B cell (primary cell): ENCODE data around the gene PKDREJ. TPM values are rescaled to one million over a fixed set of nuclear protein-coding genes. Genes with fewer than 3 reads are reported as not detected.

ENCODE experiments used
- ATAC-seq: fragments of 200-7000 bp; cut with Tn5 transposase; one replicate; pipeline ENCODE4 v1.10.0; 2021; ENCODE audit warnings: low read depth, mild to moderate bottlenecking, moderate number of reproducible peaks, moderate library complexity
- CTCF ChIA-PET: fragments of 350-600 bp; sonication (Branson Sonifier 250); formaldehyde crosslinking; loops from one replicate; lab custom pipeline; 2021; ENCODE audit warnings: antibody characterized with exemption, inconsistent platforms; lab: Charles Lee
- POLR2A ChIA-PET: fragments of 350-600 bp; sonication (Branson Sonifier 250); formaldehyde crosslinking; loops from one replicate; lab custom pipeline; 2021; ENCODE audit warnings: antibody characterized with exemption; lab: Charles Lee
- DNase-seq: peaks from one replicate; pipeline ENCODE4 v3.0.0; 2013
- H2AFZ ChIP-seq: 2 replicates; pipeline ENCODE4 v1.6.1; 2012; ENCODE audit warnings: mild to moderate bottlenecking, low read depth, low read length; ENCODE audit not compliant: insufficient read depth, poor library complexity, severe bottlenecking
- H3K27ac ChIP-seq, 2 donors: 1 replicate in 1 of 2; 2 replicates in 1 of 2; pipeline ENCODE4 v1.5.1; 2012 to 2013; ENCODE audit warnings: low read length in 2 of 2, mild to moderate bottlenecking in 2 of 2, moderate library complexity in 1 of 2
- H3K27me3 ChIP-seq, 4 experiments: fragments of 200-600 bp in 1 of 4; sonication (generic) in 1 of 4; replicated peaks in 1 of 4; 1 replicate in 2 of 4; 2 replicates in 2 of 4; pipeline versions ENCODE4 v1.6.1 to v1.7.0; 2013 to 2016; ENCODE audit warnings: low read length in 3 of 4, mild to moderate bottlenecking in 2 of 4, mixed read lengths in 1 of 4, moderate library complexity in 1 of 4; ENCODE audit not compliant: insufficient read depth in 4 of 4, control insufficient read depth in 3 of 4; ENCODE audit errors: control extremely low read depth in 1 of 4
- H3K36me3 ChIP-seq, 2 experiments: replicated peaks in 1 of 2; 1 replicate in 1 of 2; 2 replicates in 1 of 2; pipeline versions ENCODE4 v1.6.1 to v1.7.1; 2013; ENCODE audit warnings: low read length in 1 of 2; ENCODE audit not compliant: insufficient read depth in 2 of 2, control insufficient read depth in 1 of 2; ENCODE audit errors: control extremely low read depth in 1 of 2, extremely low read depth in 1 of 2
- H3K4me1 ChIP-seq, 2 donors: fragments of 200-600 bp in 1 of 2; sonication (generic) in 1 of 2; 1 replicate in 1 of 2; 2 replicates in 1 of 2; pipeline versions ENCODE4 v1.5.1 to v1.6.1; 2013 to 2017; ENCODE audit warnings: low read length in 2 of 2; ENCODE audit not compliant: control insufficient read depth in 2 of 2, insufficient read depth in 2 of 2
- H3K4me2 ChIP-seq: replicated peaks from 2 replicates; pipeline ENCODE3; 2012; ENCODE audit warnings: mild to moderate bottlenecking, low read depth, low read length; ENCODE audit not compliant: poor library complexity, severe bottlenecking
- H3K4me3 ChIP-seq, 5 experiments: fragments of 200-600 bp in 1 of 5; sonication (generic) in 1 of 5; 1 replicate in 3 of 5; 2 replicates in 2 of 5; pipeline versions ENCODE4 v1.5.1 to v1.7.0; 2011 to 2016; ENCODE audit warnings: low read length in 4 of 5, mild to moderate bottlenecking in 4 of 5, low read depth in 2 of 5, control low read depth in 1 of 5, moderate library complexity in 1 of 5; ENCODE audit not compliant: insufficient read depth in 1 of 5; ENCODE audit errors: control extremely low read depth in 1 of 5, extremely low read depth in 1 of 5
- H3K79me2 ChIP-seq: fragments of 200-600 bp; sonication (generic); one replicate; pipeline ENCODE4 v1.6.0; 2016; ENCODE audit warnings: low read length; ENCODE audit not compliant: control insufficient read depth, insufficient read depth
- H3K9ac ChIP-seq: fragments of 200-600 bp; sonication (generic); 2 replicates; pipeline ENCODE4 v1.6.1; 2017; ENCODE audit warnings: mild to moderate bottlenecking, low read length, moderate library complexity
- H3K9me3 ChIP-seq, 3 donors: one replicate each; pipeline versions ENCODE4 v1.6.1 to v1.7.1; 2013; ENCODE audit warnings: low read length in 2 of 3; ENCODE audit not compliant: control insufficient read depth in 2 of 3, insufficient read depth in 1 of 3; ENCODE audit errors: control extremely low read depth in 1 of 3
- H4K20me1 ChIP-seq: 2 replicates; pipeline ENCODE4 v1.6.0; 2012; ENCODE audit warnings: mild to moderate bottlenecking, low read length; ENCODE audit not compliant: insufficient read depth, control insufficient read depth, poor library complexity, severe bottlenecking
- H3K27ac Mint-ChIP-seq: one replicate; pipeline ENCODE4 v1.8.0; 2021; ENCODE audit warnings: mixed read lengths
- H3K27me3 Mint-ChIP-seq: one replicate; pipeline ENCODE4 v1.8.0; 2021; ENCODE audit warnings: mixed read lengths
- H3K4me1 Mint-ChIP-seq: one replicate; pipeline ENCODE4 v1.8.0; 2021; ENCODE audit warnings: mixed read lengths
- H3K4me3 Mint-ChIP-seq: one replicate; pipeline ENCODE4 v1.8.0; 2021; ENCODE audit warnings: mixed read lengths
- H3K9me3 Mint-ChIP-seq: one replicate; pipeline ENCODE4 v1.8.0; 2022; ENCODE audit warnings: mixed read lengths; ENCODE audit not compliant: insufficient read depth
- EZH2 ChIP-seq: IDR thresholded peaks from 2 replicates; pipeline ENCODE4 v1.6.1; 2012; ENCODE audit warnings: borderline replicate concordance, low read depth, mild to moderate bottlenecking, moderate library complexity, low read length; ENCODE audit not compliant: insufficient read depth, poor library complexity, severe bottlenecking
- WGBS: methylation state at CpG from one replicate; pipeline ENCODE4 v1.1.5; 2013; ENCODE audit warnings: missing lambda C conversion rate; ENCODE audit not compliant: insufficient coverage; 5-methylcytosine and 5-hydroxymethylcytosine counted together
- intact Hi-C: fragments of 100-400 bp; cut with micrococcal nuclease; formaldehyde crosslinking; loops from one replicate; pipeline ENCODE4 v1.10.0; 2022
- polyA plus RNA-seq: library from polyadenylated mRNA; depleted of rRNA; stranded (reverse); fragments of >200 nt; gene quantifications from 2 replicates; pipeline ENCODE4 v1.2.3, GENCODE V29; 2012
- total RNA-seq, 2 donors: library from RNA; stranded (reverse); fragments of 120-200 nt in 1 of 2; gene quantifications; 1 replicate in 1 of 2; 2 replicates in 1 of 2; pipeline versions ENCODE4 v1.2.3 to v1.2.4, GENCODE V29; 2013 to 2022
- TF ChIP-seq, protein P1 (sequence below): fragments of 200-600 bp; IDR thresholded peaks from one replicate; pipeline ENCODE4 v1.8.0; 2022; ENCODE audit warnings: antibody characterized with exemption, mild to moderate bottlenecking

Gene PKDREJ
- total and polyA plus RNA-seq, 2 donors (not counting 1 experiment from before 2014, with no cell fraction given), result not detected

GRCh38 chr22:46290121-46290842 lies 27.1 kb upstream of the PKDREJ start:
- H3K27ac ChIP-seq, result no peak overlapping the region
- intact Hi-C loops, result no loop called here
- DNase-seq, result no peak
- H4K20me1 ChIP-seq, result no peaks in the 10 kb centered on the region
- H3K27ac Mint-ChIP-seq, result peak overlapping the region; percentile 32
- no peak overlapping the region for H2AFZ ChIP-seq
- TF ChIP-seq, protein P1, sequence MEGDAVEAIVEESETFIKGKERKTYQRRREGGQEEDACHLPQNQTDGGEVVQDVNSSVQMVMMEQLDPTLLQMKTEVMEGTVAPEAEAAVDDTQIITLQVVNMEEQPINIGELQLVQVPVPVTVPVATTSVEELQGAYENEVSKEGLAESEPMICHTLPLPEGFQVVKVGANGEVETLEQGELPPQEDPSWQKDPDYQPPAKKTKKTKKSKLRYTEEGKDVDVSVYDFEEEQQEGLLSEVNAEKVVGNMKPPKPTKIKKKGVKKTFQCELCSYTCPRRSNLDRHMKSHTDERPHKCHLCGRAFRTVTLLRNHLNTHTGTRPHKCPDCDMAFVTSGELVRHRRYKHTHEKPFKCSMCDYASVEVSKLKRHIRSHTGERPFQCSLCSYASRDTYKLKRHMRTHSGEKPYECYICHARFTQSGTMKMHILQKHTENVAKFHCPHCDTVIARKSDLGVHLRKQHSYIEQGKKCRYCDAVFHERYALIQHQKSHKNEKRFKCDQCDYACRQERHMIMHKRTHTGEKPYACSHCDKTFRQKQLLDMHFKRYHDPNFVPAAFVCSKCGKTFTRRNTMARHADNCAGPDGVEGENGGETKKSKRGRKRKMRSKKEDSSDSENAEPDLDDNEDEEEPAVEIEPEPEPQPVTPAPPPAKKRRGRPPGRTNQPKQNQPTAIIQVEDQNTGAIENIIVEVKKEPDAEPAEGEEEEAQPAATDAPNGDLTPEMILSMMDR, result no peak
- TF ChIP-seq EZH2, result no peak
- peaks cover 41 to 61% of the 10 kb centered on the region in 2 donors for H3K4me1 ChIP-seq
- H3K27me3 ChIP-seq, result no peaks in the 10 kb centered on the region
- no peaks in the 10 kb centered on the region for H3K27me3 Mint-ChIP-seq
- H3K4me1 Mint-ChIP-seq, result peaks cover 57% of the 10 kb centered on the region
- peak overlapping the region; percentile 18 for H3K4me3 Mint-ChIP-seq
- H3K4me3 ChIP-seq, result no peak overlapping the region
- H3K9ac ChIP-seq, result no peak overlapping the region
- peaks cover 0 to 2% of the 10 kb centered on the region in 2 experiments for H3K36me3 ChIP-seq
- H3K79me2 ChIP-seq, result no peaks in the 10 kb centered on the region
- ChIA-PET CTCF (interaction anchor here (0.8 kb wide), 1 partner anchor 164 kb away, joined by 3 read pairs; no protein-coding TSS in a partner anchor), POLR2A (no interaction called here)
- H3K9me3 ChIP-seq, result peaks cover 0 to 19% (median 0%) of the 10 kb centered on the region in 3 donors
- H3K9me3 Mint-ChIP-seq, result no peaks in the 10 kb centered on the region
- WGBS, result 93% methylated on average over 17 of the region's 17 CpGs
- H3K4me2 ChIP-seq, result no peak overlapping the region
- ATAC-seq, result no peak

- no peaks in the 10 kb centered on the region for H4K20me1 ChIP-seq
- ChIA-PET POLR2A (no interaction called here), CTCF (no interaction called here)
- peaks cover 0 to 19% (median 0%) of the 10 kb centered on the region in 3 donors for H3K9me3 ChIP-seq
- H2AFZ ChIP-seq, result no peak overlapping the region
- H3K36me3 ChIP-seq, result peaks cover 0 to 3% of the 10 kb centered on the region in 2 experiments
- no peak overlapping the region for H3K4me3 ChIP-seq
- Mint-ChIP-seq H3K27me3 (no peaks in the 10 kb centered on the region), H3K4me1 (peaks cover 54% of the 10 kb centered on the region), H3K4me3 (peak overlapping the region; percentile 19), H3K9me3 (no peaks in the 10 kb centered on the region), H3K27ac (peak overlapping the region; percentile 46)
- DNase-seq, result no peak
- intact Hi-C loops, result loop anchor here (2.0 kb wide), 1 partner anchor 39 kb away; the partner anchor contains the start of gene CDPF1
- peaks cover 41 to 60% of the 10 kb centered on the region in 2 donors for H3K4me1 ChIP-seq
- no peaks in the 10 kb centered on the region for H3K79me2 ChIP-seq
- H3K27me3 ChIP-seq, result no peaks in the 10 kb centered on the region
- no peak for ATAC-seq
- no peak overlapping the region for H3K9ac ChIP-seq
- TF ChIP-seq, protein P1, result no peak
- TF ChIP-seq EZH2, result no peak
- H3K4me2 ChIP-seq, result no peak overlapping the region
- WGBS, result 88% methylated on average over 33 of the region's 33 CpGs
- H3K27ac ChIP-seq, result no peak overlapping the region
Measured at GRCh38 chr22:46289244-46289891, 26.2 kb upstream of the PKDREJ start.
